GM10266 (cell line): ENCODE measurements around the gene DNM2.
"Not testable (repeated sequence)": the region's sequence is repeated elsewhere in the genome, so short reads cannot be mapped to it uniquely, and the experiment has no call there.

Source experiments
- DNase-seq: peaks from one replicate; pipeline ENCODE4 v3.0.0; 2012; ENCODE audit errors: extremely low spot score
- CTCF ChIP-seq: IDR thresholded peaks from 2 replicates; pipeline ENCODE4 v1.5.1; 2012; ENCODE audit warnings: mild to moderate bottlenecking, low read depth; ENCODE audit not compliant: control insufficient read depth, insufficient read depth; ENCODE audit errors: missing control alignments

Gene DNM2

DNA sequence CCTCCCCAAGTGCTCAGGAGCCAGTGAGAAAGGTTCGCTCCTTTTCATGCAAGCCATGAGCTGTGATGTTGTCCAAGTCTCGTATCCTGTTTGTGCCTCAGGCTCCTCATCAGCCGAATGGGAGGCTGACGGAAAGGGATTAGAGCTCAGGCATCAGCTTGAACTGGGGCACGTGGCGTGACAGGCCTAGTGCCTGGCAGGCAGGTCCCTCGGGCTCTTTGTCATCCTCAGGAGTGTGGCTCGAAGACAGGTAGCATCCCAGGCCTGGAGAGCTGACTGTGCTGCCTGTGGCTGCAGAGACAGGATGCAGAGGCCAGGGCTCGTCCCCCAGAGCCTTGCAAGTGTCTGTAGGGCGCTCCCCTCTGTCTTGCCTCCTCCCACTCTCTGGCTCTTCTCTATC lies 38.5 kb downstream of the DNM2 start:
- no peak for DNase-seq
- TF ChIP-seq CTCF = no peak

GRCh38 chr19:10756791-10757190 lies 38.9 kb downstream of the DNM2 start:
- no peak for DNase-seq
- no peak for TF ChIP-seq CTCF

- not testable (repeated sequence) for DNase-seq
Measured at GRCh38 chr19:10758050-10758449, 40.2 kb downstream of the DNM2 start.

- TF ChIP-seq CTCF = no peak
- DNase-seq = no peak
Measured at GRCh38 chr19:10758978-10759377, 41.1 kb downstream of the DNM2 start.

- TF ChIP-seq CTCF = no peak
Measured at GRCh38 chr19:10760273-10760944, 42.5 kb downstream of the DNM2 start.

DNA sequence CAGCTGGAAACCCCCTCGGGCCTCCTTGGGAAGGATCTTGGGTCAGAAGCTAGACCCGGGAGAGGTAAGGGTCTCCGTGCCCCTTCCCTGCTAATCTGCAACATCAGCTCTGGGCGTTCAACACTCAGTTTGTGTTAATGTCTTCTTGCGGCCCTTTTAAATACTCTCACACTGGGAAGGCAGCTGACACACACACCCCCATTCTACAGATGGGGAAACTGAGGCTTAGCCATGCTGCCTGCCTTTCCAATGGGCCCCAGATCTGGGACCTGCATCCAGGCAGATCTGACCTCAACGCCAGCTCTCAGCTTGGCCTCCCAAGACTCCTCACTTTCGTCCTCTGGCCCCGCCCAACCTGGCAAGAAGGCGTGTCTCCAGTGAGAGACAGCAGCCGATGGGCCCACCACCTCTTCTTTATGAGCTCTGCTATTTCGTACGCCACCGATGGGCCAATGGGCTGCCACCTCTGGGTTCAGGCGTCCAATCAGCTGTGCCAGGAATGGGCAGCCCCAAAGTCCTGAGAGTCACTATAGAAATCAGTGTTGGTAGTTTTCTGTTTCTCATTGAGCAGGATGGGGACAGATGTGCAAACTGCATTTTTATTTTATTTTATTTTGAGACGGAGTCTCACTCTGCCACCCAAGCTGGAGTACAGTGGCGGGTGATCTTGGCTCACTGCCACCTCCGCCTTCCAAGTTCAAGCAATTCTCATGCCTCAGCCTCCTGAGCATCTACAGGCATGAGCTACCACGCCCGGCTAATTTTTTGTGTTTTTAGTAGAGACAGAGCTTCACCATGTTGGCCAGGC lies 43.8 kb downstream of the DNM2 start:
- TF ChIP-seq CTCF = no peak
- no peak for DNase-seq

More at GRCh38 chr19:10760273-10760944, 42.5 kb downstream of the DNM2 start:
- DNase-seq = peak; percentile 27

- no peak for TF ChIP-seq CTCF
- no peak for DNase-seq
Measured at GRCh38 chr19:10762656-10763055, 44.8 kb downstream of the DNM2 start.
